Fibroblast of lung (primary cell): ENCODE measurements around the gene PHTF1. TPM values are rescaled to one million over a fixed set of nuclear protein-coding genes. Genes with fewer than 3 reads are reported as not detected.

Experiments
- DNase-seq, 2 donors: peaks; one replicate each; pipeline versions ENCODE4 v3.0.0 to v3.0.0-alpha.2; 2010; ENCODE audit warnings: low read depth in 2 of 2
- H2AFZ ChIP-seq: 2 replicates; pipeline ENCODE4 v1.5.1; 2012; ENCODE audit warnings: low read length, control low read depth, inconsistent platforms
- H3K27ac ChIP-seq: 2 replicates; pipeline ENCODE4 v1.5.1; 2011; ENCODE audit warnings: low read length, control low read depth; ENCODE audit not compliant: insufficient read depth
- H3K27me3 ChIP-seq: 2 replicates; pipeline ENCODE4 v1.5.1; 2011; ENCODE audit warnings: mild to moderate bottlenecking, low read length; ENCODE audit not compliant: control insufficient read depth, insufficient read depth
- H3K36me3 ChIP-seq: 2 replicates; pipeline ENCODE4 v1.5.1; 2011; ENCODE audit warnings: low read length; ENCODE audit not compliant: control insufficient read depth, insufficient read depth
- H3K4me1 ChIP-seq: 2 replicates; pipeline ENCODE4 v1.5.1; 2011; ENCODE audit warnings: low read length; ENCODE audit not compliant: control insufficient read depth, insufficient read depth; ENCODE audit errors: extremely low read depth
- H3K4me2 ChIP-seq: 2 replicates; pipeline ENCODE4 v1.5.1; 2011; ENCODE audit warnings: low read length, control low read depth; ENCODE audit not compliant: insufficient read depth; ENCODE audit errors: extremely low read depth
- H3K4me3 ChIP-seq, 4 experiments: fragments of 200-600 bp in 1 of 4; sonication (generic) in 1 of 4; replicated peaks in 1 of 4; 2 replicates each; pipeline ENCODE4 v1.5.1; 2011 to 2016; ENCODE audit warnings: low read length in 4 of 4, low read depth in 3 of 4, mild to moderate bottlenecking in 3 of 4, control low read depth in 2 of 4, inconsistent platforms in 1 of 4, mixed read lengths in 1 of 4; ENCODE audit not compliant: insufficient read depth in 1 of 4; ENCODE audit errors: control extremely low read depth in 1 of 4
- H3K79me2 ChIP-seq: 2 replicates; pipeline ENCODE4 v1.5.1; 2012; ENCODE audit warnings: mild to moderate bottlenecking, low read length, inconsistent platforms; ENCODE audit not compliant: control insufficient read depth, insufficient read depth
- H3K9ac ChIP-seq: 2 replicates; pipeline ENCODE4 v1.5.1; 2011; ENCODE audit warnings: mild to moderate bottlenecking, low read length, control low read depth; ENCODE audit not compliant: insufficient read depth
- H3K9me3 ChIP-seq: 2 replicates; pipeline ENCODE4 v1.5.1; 2012; ENCODE audit warnings: low read depth, low read length; ENCODE audit not compliant: control insufficient read depth, insufficient read depth
- H4K20me1 ChIP-seq: 2 replicates; pipeline ENCODE4 v1.5.1; 2011; ENCODE audit warnings: low read length; ENCODE audit not compliant: control insufficient read depth, insufficient read depth; ENCODE audit errors: extremely low read depth
- CTCF ChIP-seq, 2 donors: IDR thresholded peaks in 1 of 2; conservative IDR thresholded peaks in 1 of 2; 1 replicate in 1 of 2; 2 replicates in 1 of 2; pipeline ENCODE4 v1.5.1; 2011 to 2012; ENCODE audit warnings: low read length in 2 of 2, control low read depth in 1 of 2, inconsistent platforms in 1 of 2, low read depth in 1 of 2, mild to moderate bottlenecking in 1 of 2
- EZH2 ChIP-seq: IDR thresholded peaks from 2 replicates; pipeline ENCODE4 v1.5.1; 2012; ENCODE audit warnings: low read length, control low read depth, mild to moderate bottlenecking; ENCODE audit errors: missing control alignments
- polyA plus RNA-seq, 2 donors: library from polyadenylated mRNA; depleted of rRNA in 1 of 2; stranded (reverse) in 1 of 2; unstranded in 1 of 2; fragments of >200 nt; gene quantifications; 2 replicates each; pipeline ENCODE4 v1.2.1, GENCODE V29; 2011 to 2012; ENCODE audit warnings: missing spikeins in 1 of 2
- total RNA-seq: library from RNA; depleted of rRNA; stranded (reverse); fragments of >200 nt; gene quantifications from 2 replicates; pipeline ENCODE4 v1.2.1, GENCODE V29; 2014

PHTF1 gene
- total and polyA plus RNA-seq, 2 donors (not counting 1 experiment from before 2014, with no cell fraction given), result 15.4 to 36.3 TPM

- no peak for DNase-seq
- Histone ChIP-seq H3K4me2 (no peak overlapping the region), H3K9ac (no peak overlapping the region), H3K36me3 (no peaks in the 10 kb centered on the region), H3K9me3 (no peaks in the 10 kb centered on the region), H3K79me2 (peaks cover 79% of the 10 kb centered on the region), H3K4me3 (no peak overlapping the region), H3K27me3 (no peaks in the 10 kb centered on the region), H4K20me1 (no peaks in the 10 kb centered on the region), H2AFZ (no peak overlapping the region), H3K4me1 (peaks cover 4% of the 10 kb centered on the region), H3K27ac (no peak overlapping the region)
- TF ChIP-seq EZH2 (no peak), CTCF (conservative IDR thresholded peaks at IDR 0.05 in 1 of 2, IDR thresholded peaks at IDR 0.05 in 1 of 2; ENCODE audit: low read depth in 1 of 2, low read length in 2 of 2) (no peak)
These were observed 45.9 kb upstream of the PHTF1 start for GRCh38 chr1:113805256-113805531.

GRCh38 chr1:113804421-113805255 lies 45.4 kb upstream of the PHTF1 start:
- H3K9ac ChIP-seq, result no peak overlapping the region
- H3K27me3 ChIP-seq, result no peaks in the 10 kb centered on the region
- peaks cover 78% of the 10 kb centered on the region for H3K79me2 ChIP-seq
- peak overlapping the region; percentile 61 for H3K4me2 ChIP-seq
- peak overlapping the region; percentile 19 for H3K27ac ChIP-seq
- no peak overlapping the region for H2AFZ ChIP-seq
- H3K36me3 ChIP-seq, result no peaks in the 10 kb centered on the region
- H3K4me1 ChIP-seq, result peaks cover 4% of the 10 kb centered on the region
- no peaks in the 10 kb centered on the region for H3K9me3 ChIP-seq
- no peaks in the 10 kb centered on the region for H4K20me1 ChIP-seq
- peak overlapping the region in 1 of 4 experiments; percentile 11 for H3K4me3 ChIP-seq
- peak; percentile 83 to 85 for DNase-seq
- TF ChIP-seq CTCF (conservative IDR thresholded peaks at IDR 0.05 in 1 of 2, IDR thresholded peaks at IDR 0.05 in 1 of 2; ENCODE audit: low read depth in 1 of 2, low read length in 2 of 2) (no peak), EZH2 (no peak)

DNA sequence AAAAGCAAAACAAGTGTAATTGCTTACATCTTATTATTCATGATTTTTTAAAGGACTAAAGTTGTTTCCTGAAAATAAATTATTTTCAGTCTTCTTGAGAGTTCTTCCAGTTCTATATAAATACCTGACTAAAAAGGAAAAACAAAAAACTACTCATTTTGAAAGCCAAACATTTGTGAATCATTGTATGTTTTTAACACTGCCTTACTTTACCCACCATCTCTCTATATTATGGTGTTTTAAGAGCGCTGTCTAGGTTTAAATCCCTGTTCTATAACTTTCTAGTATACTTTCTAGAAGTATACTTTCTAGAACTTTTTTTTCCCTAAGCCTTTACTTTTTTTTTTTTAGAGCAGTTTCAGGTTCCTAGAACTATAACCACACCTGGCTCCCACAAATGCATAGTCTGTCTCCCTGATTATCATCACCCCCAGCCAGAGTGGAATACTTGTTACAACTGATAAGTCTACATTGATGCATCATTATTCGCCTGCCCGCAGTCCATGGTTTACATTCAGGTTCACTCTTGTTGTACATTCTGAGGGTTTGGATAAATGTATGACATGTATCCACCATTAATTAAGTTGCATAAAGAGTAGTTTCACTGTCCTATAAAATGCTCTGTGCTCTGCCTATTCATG lies 43.2 kb upstream of the PHTF1 start:
- no peak for DNase-seq
- Histone ChIP-seq H3K9ac (no peak overlapping the region), H3K4me1 (peaks cover 4% of the 10 kb centered on the region), H2AFZ (no peak overlapping the region), H3K27ac (no peak overlapping the region), H3K27me3 (no peaks in the 10 kb centered on the region), H4K20me1 (no peaks in the 10 kb centered on the region), H3K4me2 (no peak overlapping the region), H3K9me3 (no peaks in the 10 kb centered on the region), H3K36me3 (no peaks in the 10 kb centered on the region), H3K79me2 (peaks cover 66% of the 10 kb centered on the region), H3K4me3 (no peak overlapping the region)
- TF ChIP-seq CTCF (conservative IDR thresholded peaks at IDR 0.05 in 1 of 2, IDR thresholded peaks at IDR 0.05 in 1 of 2; ENCODE audit: low read depth in 1 of 2, low read length in 2 of 2), result no peak
- TF ChIP-seq EZH2, result no peak
